Measurements from ENCODE around the gene IMPG2. TPM values are rescaled to one million over a fixed set of nuclear protein-coding genes. Genes with fewer than 3 reads are reported as not detected.

The IMPG2 gene
- total and polyA plus RNA-seq, 9 donors, result 0.06 to 8.7 (median 0.38) TPM

- peaks cover 2% of the 10 kb centered on the region for H3K4me1 ChIP-seq (ENCODE audit: insufficient read depth)
- intact Hi-C loops (cut with DNase I), result no loop called here
- WGBS, 3 donors, result 66 to 78% (median 76%) methylated on average over 3 of the region's 3 CpGs
- no peak overlapping the region for H3K4me3 ChIP-seq
- H3K27me3 ChIP-seq, result no peaks in the 10 kb centered on the region
- DNase-seq, result no peak
- TF ChIP-seq POLR2A (IDR thresholded peaks at IDR 0.05) (no peak), CTCF (IDR thresholded peaks at IDR 0.05) (no peak), EP300 (IDR thresholded peaks at IDR 0.05) (no peak)
- H3K36me3 ChIP-seq, result no peaks in the 10 kb centered on the region
- no peak overlapping the region for H3K27ac ChIP-seq
- no peaks in the 10 kb centered on the region for H3K9me3 ChIP-seq
Observed at GRCh38 chr3:101268971-101269671, 51.3 kb downstream of the IMPG2 start.

GRCh38 chr3:101268141-101268540, 52.2 kb downstream of the IMPG2 start:
- H3K27ac ChIP-seq, result no peak overlapping the region
- intact Hi-C loops (cut with DNase I), result no loop called here
- H3K36me3 ChIP-seq, result no peaks in the 10 kb centered on the region
- H3K4me3 ChIP-seq, result no peak overlapping the region
- 25 to 49% (median 43%) methylated on average over 2 of the region's 2 CpGs for WGBS, 3 donors
- H3K27me3 ChIP-seq, result no peaks in the 10 kb centered on the region
- DNase-seq, result no peak
- H3K4me1 ChIP-seq (ENCODE audit: insufficient read depth), result peaks cover 2% of the 10 kb centered on the region
- TF ChIP-seq EP300 (IDR thresholded peaks at IDR 0.05), result no peak
- TF ChIP-seq POLR2A (IDR thresholded peaks at IDR 0.05), result no peak
- no peak for TF ChIP-seq CTCF (IDR thresholded peaks at IDR 0.05)
- H3K9me3 ChIP-seq, result no peaks in the 10 kb centered on the region

GRCh38 chr3:101266566-101266965, 53.8 kb downstream of the IMPG2 start:
- H3K4me1 ChIP-seq (ENCODE audit: insufficient read depth), result peaks cover 2% of the 10 kb centered on the region
- H3K36me3 ChIP-seq, result no peaks in the 10 kb centered on the region
- no peaks in the 10 kb centered on the region for H3K27me3 ChIP-seq
- TF ChIP-seq EP300 (IDR thresholded peaks at IDR 0.05), result no peak
- no peak for TF ChIP-seq CTCF (IDR thresholded peaks at IDR 0.05)
- no peak for TF ChIP-seq POLR2A (IDR thresholded peaks at IDR 0.05)
- no peaks in the 10 kb centered on the region for H3K9me3 ChIP-seq
- intact Hi-C loops (cut with DNase I), result no loop called here
- H3K27ac ChIP-seq, result no peak overlapping the region
- H3K4me3 ChIP-seq, result no peak overlapping the region
- DNase-seq, result no peak

- peaks cover 2% of the 10 kb centered on the region for H3K4me1 ChIP-seq (ENCODE audit: insufficient read depth)
Observed at GRCh38 chr3:101266071-101266470, 54.3 kb downstream of the IMPG2 start.

More at GRCh38 chr3:101266071-101266470, 54.3 kb downstream of the IMPG2 start:
- Histone ChIP-seq H3K27ac (no peak overlapping the region), H3K27me3 (no peaks in the 10 kb centered on the region), H3K9me3 (no peaks in the 10 kb centered on the region), H3K36me3 (no peaks in the 10 kb centered on the region), H3K4me3 (no peak overlapping the region)
- TF ChIP-seq CTCF (IDR thresholded peaks at IDR 0.05), result no peak
- TF ChIP-seq EP300 (IDR thresholded peaks at IDR 0.05), result no peak
- no peak for TF ChIP-seq POLR2A (IDR thresholded peaks at IDR 0.05)
- intact Hi-C loops (cut with DNase I), result no loop called here
- DNase-seq, result no peak

Data from ovary (tissue), 9 donors.